Endothelial cell of umbilical vein (primary cell): ENCODE data around the gene RADIL. TPM values are rescaled to one million over a fixed set of nuclear protein-coding genes. Genes with fewer than 3 reads are reported as not detected.

Experiments
- BruUV-seq: library from RNA; stranded (reverse); fragments of 400-500 nt; replicated peaks from 2 replicates; lab custom pipeline; 2021; lab: Mats Ljungman, UMichigan
- CTCF ChIA-PET: fragments of 300-600, 350-600 bp; sonication (Branson Sonifier 250); formaldehyde crosslinking; loops from one replicate; lab custom pipeline; 2021; ENCODE audit warnings: antibody characterized with exemption, inconsistent platforms; lab: Charles Lee
- POLR2A ChIA-PET: fragments of 300-600, 350-600 bp; sonication (Branson Sonifier 250); formaldehyde crosslinking; loops from one replicate; lab custom pipeline; 2021; ENCODE audit warnings: antibody characterized with exemption, inconsistent platforms; lab: Charles Lee
- DNase-seq: peaks from one replicate; pipeline ENCODE4 v3.0.0-alpha.2; 2011; ENCODE audit warnings: low read depth, low spot score
- FAIRE-seq: peaks from 2 replicates; lab custom pipeline; 2011; peaks lifted over from hg19 to GRCh38; lab: Jason Lieb, UNC
- H2AFZ ChIP-seq: 2 replicates; pipeline ENCODE4 v1.6.0; 2012; ENCODE audit warnings: low read depth, low read length, control low read depth, inconsistent platforms
- H3K27ac ChIP-seq: 2 replicates; pipeline ENCODE4 v1.5.1; 2011; ENCODE audit warnings: low read depth, mild to moderate bottlenecking, control low read depth, low read length, moderate library complexity; ENCODE audit not compliant: insufficient read depth
- H3K27me3 ChIP-seq, 2 experiments: 2 replicates each; pipeline versions ENCODE4 v1.6.0 to v1.6.1; 2011; ENCODE audit warnings: low read length in 2 of 2, mixed read lengths in 1 of 2; ENCODE audit not compliant: control insufficient read depth in 2 of 2, insufficient read depth in 2 of 2
- H3K36me3 ChIP-seq, 2 experiments: 2 replicates in 1 of 2; 3 replicates in 1 of 2; pipeline ENCODE4 v1.5.1; 2011; ENCODE audit warnings: low read length in 2 of 2, mild to moderate bottlenecking in 1 of 2, moderate library complexity in 1 of 2; ENCODE audit not compliant: control insufficient read depth in 2 of 2, insufficient read depth in 2 of 2; ENCODE audit errors: extremely low read depth in 1 of 2
- H3K4me1 ChIP-seq: 3 replicates; pipeline ENCODE4 v1.5.1; 2011; ENCODE audit warnings: mild to moderate bottlenecking, low read length; ENCODE audit not compliant: control insufficient read depth, insufficient read depth; ENCODE audit errors: extremely low read depth
- H3K4me2 ChIP-seq: 2 replicates; pipeline ENCODE4 v1.6.1; 2011; ENCODE audit warnings: low read length, control low read depth, mixed read lengths; ENCODE audit not compliant: insufficient read depth
- H3K4me3 ChIP-seq, 3 experiments: fragments of 200-600 bp in 1 of 3; sonication (generic), shearing (Covaris generic) in 1 of 3; replicated peaks in 1 of 3; 2 replicates each; pipeline ENCODE4 v1.5.1; 2011 to 2016; ENCODE audit warnings: control low read depth in 3 of 3, low read length in 3 of 3, mild to moderate bottlenecking in 2 of 3, inconsistent platforms in 1 of 3, low read depth in 1 of 3, moderate library complexity in 1 of 3; ENCODE audit not compliant: insufficient read depth in 1 of 3
- H3K79me2 ChIP-seq: 2 replicates; pipeline ENCODE4 v1.6.0; 2012; ENCODE audit warnings: low read length, inconsistent platforms; ENCODE audit not compliant: control insufficient read depth, insufficient read depth
- H3K9ac ChIP-seq: replicated peaks from 2 replicates; pipeline ENCODE3; 2011; ENCODE audit warnings: low read length, control low read depth; ENCODE audit not compliant: insufficient read depth; ENCODE audit errors: extremely low read depth
- H3K9me1 ChIP-seq: replicated peaks from 3 replicates; pipeline ENCODE4 v1.6.0; 2011; ENCODE audit warnings: mild to moderate bottlenecking, low read length; ENCODE audit not compliant: control insufficient read depth, insufficient read depth; ENCODE audit errors: extremely low read depth
- H3K9me3 ChIP-seq: replicated peaks from 2 replicates; pipeline ENCODE4 v1.5.1; 2012; ENCODE audit warnings: low read length, inconsistent platforms; ENCODE audit not compliant: control insufficient read depth, insufficient read depth
- H4K20me1 ChIP-seq: replicated peaks from 2 replicates; pipeline ENCODE3; 2011; ENCODE audit warnings: mild to moderate bottlenecking, low read length; ENCODE audit not compliant: control insufficient read depth, insufficient read depth; ENCODE audit errors: extremely low read depth
- EZH2 ChIP-seq: IDR thresholded peaks from 2 replicates; pipeline ENCODE4 v1.6.1; 2012; ENCODE audit warnings: borderline replicate concordance, low read depth, mild to moderate bottlenecking, moderate library complexity, low read length, inconsistent platforms; ENCODE audit not compliant: severe bottlenecking
- FOS ChIP-seq: IDR thresholded peaks from 2 replicates; pipeline ENCODE4 v1.6.1; 2011; ENCODE audit warnings: mild to moderate bottlenecking, low read length, moderate library complexity, borderline replicate concordance; ENCODE audit not compliant: insufficient read depth
- GATA2 ChIP-seq: IDR thresholded peaks from 2 replicates; pipeline ENCODE4 v1.7.0; 2011; ENCODE audit warnings: low read depth, mild to moderate bottlenecking, moderate library complexity, mixed read lengths, low read length; ENCODE audit not compliant: insufficient read length, insufficient read depth
- JUN ChIP-seq: IDR thresholded peaks from 2 replicates; pipeline ENCODE4 v1.6.1; 2011; ENCODE audit warnings: borderline replicate concordance, low read depth; ENCODE audit not compliant: insufficient read length, insufficient read depth
- MYC ChIP-seq: IDR thresholded peaks from one replicate; pipeline ENCODE4 v1.6.1; 2011; ENCODE audit warnings: mild to moderate bottlenecking, low read depth, low read length
- POLR2A ChIP-seq: IDR thresholded peaks from 2 replicates; pipeline ENCODE4 v1.6.1; 2012; ENCODE audit warnings: low read depth, mild to moderate bottlenecking, control low read depth, low read length
- POLR2AphosphoS5 ChIP-seq: IDR thresholded peaks from 2 replicates; pipeline ENCODE4 v1.6.1; 2012; ENCODE audit warnings: low read depth, mild to moderate bottlenecking, control low read depth, low read length, moderate library complexity; ENCODE audit not compliant: insufficient read depth
- dilution Hi-C: fragments of 300-500 bp; cut with MboI; formaldehyde crosslinking; loops from one replicate; pipeline ENCODE4 v1.15.0; 2019; ENCODE audit warnings: low sequenced_read_pairs; ENCODE audit not compliant: extremely low pct_ligation_motif_present
- intact Hi-C: fragments of 100-400 bp; cut with micrococcal nuclease; formaldehyde crosslinking; loops from one replicate; pipeline ENCODE4 v1.10.0; 2022
- polyA plus RNA-seq, 4 experiments: library from polyadenylated mRNA; depleted of rRNA in 3 of 4; stranded (reverse) in 3 of 4; unstranded in 1 of 4; fragments of >200 nt; gene quantifications; 2 replicates each; pipeline versions ENCODE4 v1.2.1 to v1.2.3, GENCODE V29; 2011 to 2012; ENCODE audit warnings: missing spikeins in 1 of 4
- total RNA-seq: library from RNA; stranded (reverse); gene quantifications from 2 replicates; pipeline ENCODE4 v1.2.3, GENCODE V29; 2021
- TF ChIP-seq, protein P1 (sequence below), 2 donors: IDR thresholded peaks; 1 replicate in 1 of 2; 2 replicates in 1 of 2; pipeline ENCODE4 v1.5.1; 2011; ENCODE audit warnings: low read length in 2 of 2, mild to moderate bottlenecking in 2 of 2, moderate library complexity in 2 of 2, control low read depth in 1 of 2, inconsistent platforms in 1 of 2, low read depth in 1 of 2; ENCODE audit not compliant: insufficient read depth in 1 of 2; ENCODE audit errors: extremely low read depth in 1 of 2
- TF ChIP-seq, protein P2 (sequence below): IDR thresholded peaks from 2 replicates; pipeline ENCODE4 v1.6.1; 2011; ENCODE audit not compliant: insufficient read depth, insufficient read length

The RADIL gene
- total and polyA plus RNA-seq, 2 donors (not counting 3 experiments of a cell fraction or from before 2014, with no cell fraction given), result 1.2 to 2.5 TPM

- no peak for FAIRE-seq
- no peak overlapping the region for H3K27ac ChIP-seq
- H3K9me3 ChIP-seq, result no peaks in the 10 kb centered on the region
- H3K9me1 ChIP-seq, result no peaks in the 10 kb centered on the region
- intact Hi-C loops, result no loop called here
- no TSS peak for BruUV-seq
- no peak for DNase-seq
- no peak for TF ChIP-seq MYC
- TF ChIP-seq EZH2, result no peak
- no peak for TF ChIP-seq POLR2A
- no peak for TF ChIP-seq FOS
- TF ChIP-seq, protein P1, sequence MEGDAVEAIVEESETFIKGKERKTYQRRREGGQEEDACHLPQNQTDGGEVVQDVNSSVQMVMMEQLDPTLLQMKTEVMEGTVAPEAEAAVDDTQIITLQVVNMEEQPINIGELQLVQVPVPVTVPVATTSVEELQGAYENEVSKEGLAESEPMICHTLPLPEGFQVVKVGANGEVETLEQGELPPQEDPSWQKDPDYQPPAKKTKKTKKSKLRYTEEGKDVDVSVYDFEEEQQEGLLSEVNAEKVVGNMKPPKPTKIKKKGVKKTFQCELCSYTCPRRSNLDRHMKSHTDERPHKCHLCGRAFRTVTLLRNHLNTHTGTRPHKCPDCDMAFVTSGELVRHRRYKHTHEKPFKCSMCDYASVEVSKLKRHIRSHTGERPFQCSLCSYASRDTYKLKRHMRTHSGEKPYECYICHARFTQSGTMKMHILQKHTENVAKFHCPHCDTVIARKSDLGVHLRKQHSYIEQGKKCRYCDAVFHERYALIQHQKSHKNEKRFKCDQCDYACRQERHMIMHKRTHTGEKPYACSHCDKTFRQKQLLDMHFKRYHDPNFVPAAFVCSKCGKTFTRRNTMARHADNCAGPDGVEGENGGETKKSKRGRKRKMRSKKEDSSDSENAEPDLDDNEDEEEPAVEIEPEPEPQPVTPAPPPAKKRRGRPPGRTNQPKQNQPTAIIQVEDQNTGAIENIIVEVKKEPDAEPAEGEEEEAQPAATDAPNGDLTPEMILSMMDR (IDR thresholded peaks at IDR 0.05; ENCODE audit: extremely low read depth in 1 of 2, insufficient read depth in 1 of 2, low read depth in 1 of 2, low read length in 2 of 2), result no peak
- TF ChIP-seq POLR2AphosphoS5, result no peak
- TF ChIP-seq GATA2, result no peak
- TF ChIP-seq, protein P2, sequence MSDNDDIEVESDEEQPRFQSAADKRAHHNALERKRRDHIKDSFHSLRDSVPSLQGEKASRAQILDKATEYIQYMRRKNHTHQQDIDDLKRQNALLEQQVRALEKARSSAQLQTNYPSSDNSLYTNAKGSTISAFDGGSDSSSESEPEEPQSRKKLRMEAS, result no peak
- no peak for TF ChIP-seq JUN
- H3K27me3 ChIP-seq, result no peaks in the 10 kb centered on the region
- no peak overlapping the region for H3K4me2 ChIP-seq
- dilution Hi-C loops, result no loop called here
- ChIA-PET POLR2A (no interaction called here), CTCF (no interaction called here)
- H3K79me2 ChIP-seq, result peaks cover under 1% of the 10 kb centered on the region
- no peak overlapping the region for H3K9ac ChIP-seq
- no peaks in the 10 kb centered on the region for H3K4me1 ChIP-seq
- H4K20me1 ChIP-seq, result no peaks in the 10 kb centered on the region
- H3K4me3 ChIP-seq, result no peak overlapping the region
- H3K36me3 ChIP-seq, result peaks cover 20 to 56% of the 10 kb centered on the region in 2 experiments
- H2AFZ ChIP-seq, result no peak overlapping the region
Measured at GRCh38 chr7:4758791-4759190, 124.7 kb downstream of the RADIL start.
